Ovary (tissue), 9 donors: ENCODE measurements around the gene HSPA14. TPM values are rescaled to one million over a fixed set of nuclear protein-coding genes. Genes with fewer than 3 reads are reported as not detected.

Experiments used
- DNase-seq, 5 donors: peaks; one replicate each; pipeline ENCODE4 v3.0.0-alpha.2; 2019 to 2020
- H3K27ac ChIP-seq, 2 donors: fragments of 200-600 bp; one replicate each; pipeline versions ENCODE4 v1.5.1 to v1.8.0; 2019 to 2022
- H3K27me3 ChIP-seq: fragments of 200-600 bp; one replicate; pipeline ENCODE4 v1.8.0; 2022
- H3K36me3 ChIP-seq: fragments of 200-600 bp; sonication (generic); one replicate; pipeline ENCODE4 v1.5.1; 2019
- H3K4me1 ChIP-seq: one replicate; pipeline ENCODE4 v1.8.1; 2013; ENCODE audit warnings: mild to moderate bottlenecking, moderate library complexity; ENCODE audit not compliant: insufficient read depth
- H3K4me3 ChIP-seq: fragments of 200-600 bp; sonication (generic); one replicate; pipeline ENCODE4 v1.5.1; 2017
- H3K9me3 ChIP-seq, 2 donors: fragments of 200-600 bp in 1 of 2; sonication (generic) in 1 of 2; one replicate each; pipeline versions ENCODE4 v1.5.1 to v1.8.1; 2013 to 2019; ENCODE audit warnings: mild to moderate bottlenecking in 1 of 2, moderate library complexity in 1 of 2
- CTCF ChIP-seq, 3 donors: fragments of 450-650 bp in 2 of 3; fragments of 200-600 bp in 1 of 3; IDR thresholded peaks; one replicate each; pipeline versions ENCODE4 v1.5.1 to v1.8.0; 2016 to 2022; ENCODE audit warnings: antibody characterized with exemption in 3 of 3, mild to moderate bottlenecking in 1 of 3
- EP300 ChIP-seq: sonication (generic); formaldehyde crosslinking; IDR thresholded peaks from one replicate; pipeline ENCODE4 v1.6.1; 2017; ENCODE audit warnings: antibody characterized with exemption
- POLR2A ChIP-seq: fragments of 450-650 bp; IDR thresholded peaks from one replicate; pipeline ENCODE4 v1.6.1; 2017; ENCODE audit warnings: antibody characterized with exemption, mild to moderate bottlenecking, moderate library complexity
- WGBS, 3 donors: extraction: QIAGEN DNeasy Blood & Tissue Kit in 1 of 3; methylation state at CpG; one replicate each; pipeline versions ENCODE4 v1.1.5 to v1.1.7; 2013 to 2017; 5-methylcytosine and 5-hydroxymethylcytosine counted together
- intact Hi-C, 4 donors: fragments of 100-400 bp; cut with DNase I; formaldehyde crosslinking; loops; one replicate each; pipeline versions ENCODE4 v1.11.0 to v1.15.1; 2022 to 2023
- polyA plus RNA-seq, 2 donors: library from polyadenylated mRNA; stranded (reverse); fragments of 200-250 nt in 1 of 2; fragments of 350-450 nt in 1 of 2; fragmentation: Illumina TruSeq in 1 of 2; extraction: RNeasy Lipid Tissue Mini Kit (QIAGEN cat#74804) in 1 of 2; gene quantifications; one replicate each; pipeline ENCODE4 v1.2.3, GENCODE V29; 2013 to 2014
- total RNA-seq, 7 donors: library from RNA; depleted of rRNA in 2 of 7; stranded (reverse); fragments of >200 nt in 2 of 7; fragmentation: NEBNext Ultra II Directional in 3 of 7; extraction: Animal tissue kit (Norgen Biotek cat#: 25700) in 3 of 7; gene quantifications; one replicate each; pipeline versions ENCODE4 v1.1.0 to v1.2.4, GENCODE V29; 2016 to 2023
- donor health status: DM: no; HTN: no; CAD: no; lungs with moderate emphysema.
- donor health status: DM: no; HTN: no; CAD: no.
- donor health status: Bipolar disorder and iron deficiency.
- donor health status: DM: yes; HTN: yes; CAD: no.
- donor health status: DM: no; HTN: no; CAD: no.
- donor health status: DM: yes; HTN: yes; CAD: no.

The HSPA14 gene
- total and polyA plus RNA-seq, 9 donors = 7.5 to 13.6 (median 9.0) TPM

- 6 to 11% (median 7%) methylated on average over 14 of the region's 14 CpGs for WGBS, 3 donors
- intact Hi-C loops = loop anchor here in 1 of 4 donors (10.0 kb wide), 1 partner anchor 256 kb away; the partner anchor contains the start of gene RPP38
- H3K27ac ChIP-seq = peak overlapping the region in 1 of 2 donors; percentile 92
- no peaks in the 10 kb centered on the region for H3K27me3 ChIP-seq
- TF ChIP-seq CTCF (IDR thresholded peaks at IDR 0.05) (no peak), EP300 (no peak), POLR2A (no peak)
- H3K4me1 ChIP-seq = no peaks in the 10 kb centered on the region
- H3K9me3 ChIP-seq = no peaks in the 10 kb centered on the region
- H3K36me3 ChIP-seq = no peaks in the 10 kb centered on the region
- no peak for DNase-seq
- H3K4me3 ChIP-seq = peak overlapping the region; percentile 98
Observed at GRCh38 chr10:14839305-14839695, 1.2 kb downstream of the HSPA14 start.

GRCh38 chr10:14840178-14840577 lies 2.1 kb downstream of the HSPA14 start:
- TF ChIP-seq POLR2A = no peak
- TF ChIP-seq CTCF (IDR thresholded peaks at IDR 0.05) = no peak
- TF ChIP-seq EP300 = no peak
- H3K4me3 ChIP-seq = no peak overlapping the region
- no peak overlapping the region for H3K27ac ChIP-seq
- 93 to 97% (median 94%) methylated on average over 2 of the region's 2 CpGs for WGBS, 3 donors
- no peaks in the 10 kb centered on the region for H3K9me3 ChIP-seq
- H3K27me3 ChIP-seq = no peaks in the 10 kb centered on the region
- DNase-seq = no peak
- intact Hi-C loops = no loop called here
- no peaks in the 10 kb centered on the region for H3K36me3 ChIP-seq
- no peaks in the 10 kb centered on the region for H3K4me1 ChIP-seq

GRCh38 chr10:14843327-14843988 lies 5.4 kb downstream of the HSPA14 start:
- no peaks in the 10 kb centered on the region for H3K4me1 ChIP-seq
- H3K27me3 ChIP-seq = no peaks in the 10 kb centered on the region
- H3K36me3 ChIP-seq = no peaks in the 10 kb centered on the region
- H3K9me3 ChIP-seq = no peaks in the 10 kb centered on the region
- TF ChIP-seq CTCF (IDR thresholded peaks at IDR 0.05) = no peak
- no peak for TF ChIP-seq POLR2A
- no peak for TF ChIP-seq EP300
- no peak for DNase-seq
- H3K27ac ChIP-seq = no peak overlapping the region
- WGBS, 3 donors = 92 to 93% (median 92%) methylated on average over 15 of the region's 15 CpGs
- intact Hi-C loops = no loop called here
- no peak overlapping the region for H3K4me3 ChIP-seq

DNA sequence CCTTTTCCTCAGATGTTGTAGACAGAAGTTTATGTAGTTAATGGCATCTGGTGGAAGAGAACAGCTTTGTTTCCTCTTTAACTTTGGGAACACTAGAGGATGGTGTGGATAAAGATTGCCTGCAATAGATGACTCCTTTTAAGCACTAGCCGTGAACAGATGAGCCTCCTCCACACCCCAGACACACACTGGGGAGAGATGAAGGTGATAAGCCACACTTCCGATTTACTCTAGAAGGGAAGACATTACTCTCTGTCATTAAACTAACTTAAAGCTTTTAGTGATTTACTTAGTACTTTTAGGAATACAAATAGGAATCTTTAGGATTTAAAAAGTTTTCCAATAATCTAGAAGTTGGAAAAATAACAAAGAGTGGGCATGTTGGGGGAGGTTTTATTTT lies 6.8 kb downstream of the HSPA14 start:
- Histone ChIP-seq H3K4me3 (no peak overlapping the region), H3K27me3 (no peaks in the 10 kb centered on the region), H3K27ac (no peak overlapping the region), H3K36me3 (no peaks in the 10 kb centered on the region), H3K9me3 (no peaks in the 10 kb centered on the region), H3K4me1 (no peaks in the 10 kb centered on the region)
- 67 to 72% (median 70%) methylated on average over 2 of the region's 2 CpGs for WGBS, 3 donors
- intact Hi-C loops = no loop called here
- TF ChIP-seq POLR2A (no peak), CTCF (IDR thresholded peaks at IDR 0.05) (no peak), EP300 (no peak)
- no peak for DNase-seq
